NAMALWA (cell line): ENCODE results near the gene SEM1.
"Not testable (repeated sequence)": the region's sequence is repeated elsewhere in the genome, so short reads cannot be mapped to it uniquely, and the experiment has no call there.

Experiments used
- DNase-seq: peaks from one replicate; pipeline ENCODE4 v3.0.0-alpha.2; 2015; ENCODE audit warnings: low spot score

SEM1 gene

GRCh38 chr7:96701258-96701657 is 8.4 kb downstream of the SEM1 start:
- DNase-seq: no peak

GRCh38 chr7:96700516-96700915 is 9.1 kb downstream of the SEM1 start:
- no peak for DNase-seq

GRCh38 chr7:96699219-96699871 is 10.3 kb downstream of the SEM1 start:
- no peak for DNase-seq

- not testable (repeated sequence) for DNase-seq
Observed at GRCh38 chr7:96698449-96698848, 11.2 kb downstream of the SEM1 start.

GRCh38 chr7:96697822-96698221 is 11.8 kb downstream of the SEM1 start:
- no peak for DNase-seq

- DNase-seq: no peak
Observed at GRCh38 chr7:96695581-96695980, 14.1 kb downstream of the SEM1 start.

- no peak for DNase-seq
Observed at GRCh38 chr7:96694082-96694481, 15.6 kb downstream of the SEM1 start.

GRCh38 chr7:96691702-96692101 is 17.9 kb downstream of the SEM1 start:
- no peak for DNase-seq

- DNase-seq: no peak
Observed at GRCh38 chr7:96689414-96689813, 20.2 kb downstream of the SEM1 start.

- DNase-seq: no peak
Observed at GRCh38 chr7:96686305-96686704, 23.3 kb downstream of the SEM1 start.

- no peak for DNase-seq
Observed at GRCh38 chr7:96685755-96686154, 23.9 kb downstream of the SEM1 start.

- no peak for DNase-seq
Observed at GRCh38 chr7:96685353-96685752, 24.3 kb downstream of the SEM1 start.

GRCh38 chr7:96679886-96680285 is 29.8 kb downstream of the SEM1 start:
- DNase-seq: no peak

- no peak for DNase-seq
Observed at GRCh38 chr7:96676919-96677318, 32.7 kb downstream of the SEM1 start.

- no peak for DNase-seq
Observed at GRCh38 chr7:96675548-96675947, 34.1 kb downstream of the SEM1 start.

- no peak for DNase-seq
Observed at GRCh38 chr7:96674565-96674964, 35.1 kb downstream of the SEM1 start.

GRCh38 chr7:96671854-96672253 is 37.8 kb downstream of the SEM1 start:
- DNase-seq: no peak

GRCh38 chr7:96670338-96671289 is 39.0 kb downstream of the SEM1 start:
- no peak for DNase-seq

- no peak for DNase-seq
Observed at GRCh38 chr7:96669812-96670211, 39.8 kb downstream of the SEM1 start.

- no peak for DNase-seq
Observed at GRCh38 chr7:96667026-96667425, 42.6 kb downstream of the SEM1 start.

GRCh38 chr7:96665689-96666088 is 44.0 kb downstream of the SEM1 start:
- DNase-seq: no peak

- no peak for DNase-seq
Observed at GRCh38 chr7:96664793-96665192, 44.9 kb downstream of the SEM1 start.

GRCh38 chr7:96663871-96664445 is 45.7 kb downstream of the SEM1 start:
- no peak for DNase-seq
